H1 (cell line): Measurements from ENCODE around the gene FGF12. TPM values are rescaled to one million over a fixed set of nuclear protein-coding genes. Genes with fewer than 3 reads are reported as not detected.

Experiments
- CTCF ChIA-PET: fragments of 300-600 bp; sonication (Branson Sonifier 250); formaldehyde crosslinking; loops from one replicate; lab custom pipeline; 2021; ENCODE audit not compliant: partially characterized antibody; lab: Charles Lee
- POLR2A ChIA-PET: fragments of 300-600 bp; sonication (Branson Sonifier 250); formaldehyde crosslinking; loops from one replicate; lab custom pipeline; 2021; ENCODE audit warnings: inconsistent platforms; ENCODE audit not compliant: partially characterized antibody; lab: Charles Lee
- DNase-seq, 2 experiments: peaks; one replicate each; pipeline versions ENCODE4 v3.0.0 to v3.0.0-alpha.2; 2010 to 2022; ENCODE audit warnings: low spot score in 2 of 2, low read depth in 1 of 2, mixed read lengths in 1 of 2
- FAIRE-seq: peaks from 2 replicates; lab custom pipeline; 2011; peaks lifted over from hg19 to GRCh38; lab: Jason Lieb, UNC
- H2AFZ ChIP-seq: 2 replicates; pipeline ENCODE4 v1.8.1; 2012; ENCODE audit warnings: low read length, inconsistent platforms
- H2AK5ac ChIP-seq: 2 replicates; pipeline ENCODE4 v1.6.1; 2013; ENCODE audit warnings: low read depth, low read length
- H2BK120ac ChIP-seq: replicated peaks from 2 replicates; pipeline ENCODE3; 2013; ENCODE audit warnings: low read depth, low read length, inconsistent platforms
- H2BK12ac ChIP-seq: 2 replicates; pipeline ENCODE4 v1.6.1; 2013; ENCODE audit warnings: low read depth, low read length
- H2BK15ac ChIP-seq: 2 replicates; pipeline ENCODE4 v1.6.1; 2013; ENCODE audit warnings: low read length
- H2BK20ac ChIP-seq: 2 replicates; pipeline ENCODE4 v1.6.1; 2013; ENCODE audit warnings: low read length
- H2BK5ac ChIP-seq: 2 replicates; pipeline ENCODE4 v1.6.1; 2013; ENCODE audit warnings: low read depth, low read length
- H3K14ac ChIP-seq: 2 replicates; pipeline ENCODE4 v1.6.1; 2013; ENCODE audit warnings: inconsistent platforms; ENCODE audit not compliant: insufficient read length
- H3K18ac ChIP-seq: 2 replicates; pipeline ENCODE4 v1.6.1; 2013; ENCODE audit warnings: low read length; ENCODE audit errors: extremely low read depth
- H3K23ac ChIP-seq: 2 replicates; pipeline ENCODE4 v1.6.1; 2013; ENCODE audit warnings: inconsistent platforms; ENCODE audit not compliant: insufficient read length
- H3K23me2 ChIP-seq: 2 replicates; pipeline ENCODE4 v1.6.1; 2013; ENCODE audit warnings: low read depth, low read length
- H3K27ac ChIP-seq: 2 replicates; pipeline ENCODE4 v1.6.1; 2011; ENCODE audit warnings: low read depth, low read length, inconsistent platforms
- H3K27me3 ChIP-seq, 4 experiments: replicated peaks in 1 of 4; 1 replicate in 1 of 4; 2 replicates in 3 of 4; pipeline versions ENCODE4 v1.6.1 to v1.8.1; 2011 to 2013; ENCODE audit warnings: low read length in 3 of 4, mild to moderate bottlenecking in 3 of 4, inconsistent platforms in 2 of 4, mixed read lengths in 2 of 4, moderate library complexity in 1 of 4; ENCODE audit not compliant: control insufficient read depth in 3 of 4, insufficient read depth in 3 of 4; ENCODE audit errors: extremely low read depth in 1 of 4
- H3K36me3 ChIP-seq, 4 experiments: 2 replicates each; pipeline versions ENCODE4 v1.6.1 to v1.8.1; 2011 to 2013; ENCODE audit warnings: mild to moderate bottlenecking in 4 of 4, low read length in 3 of 4, moderate library complexity in 2 of 4, control low read depth in 1 of 4, inconsistent platforms in 1 of 4; ENCODE audit not compliant: insufficient read depth in 4 of 4, control insufficient read depth in 2 of 4
- H3K4ac ChIP-seq: replicated peaks from 2 replicates; pipeline ENCODE3; 2013; ENCODE audit warnings: low read length, low read depth, mixed read lengths, inconsistent platforms; ENCODE audit not compliant: insufficient read length
- H3K4me1 ChIP-seq, 4 experiments: replicated peaks in 1 of 4; 1 replicate in 1 of 4; 2 replicates in 3 of 4; pipeline versions ENCODE4 v1.6.1 to v1.8.1; 2011 to 2013; ENCODE audit warnings: low read length in 3 of 4, inconsistent platforms in 2 of 4, mixed read lengths in 1 of 4; ENCODE audit not compliant: insufficient read depth in 4 of 4, control insufficient read depth in 3 of 4
- H3K4me2 ChIP-seq, 2 experiments: 2 replicates each; pipeline versions ENCODE4 v1.6.1 to v1.8.1; 2011 to 2013; ENCODE audit warnings: low read depth in 2 of 2, low read length in 2 of 2, control low read depth in 1 of 2, inconsistent platforms in 1 of 2, mild to moderate bottlenecking in 1 of 2; ENCODE audit not compliant: insufficient read depth in 1 of 2
- H3K4me3 ChIP-seq, 4 experiments: fragments of 200-600, 300-600 bp in 1 of 4; sonication (generic), shearing (Covaris generic), sonication (Bioruptor Twin) in 1 of 4; 2 replicates each; pipeline versions ENCODE4 v1.5.1 to v1.8.1; 2011 to 2016; ENCODE audit warnings: low read length in 4 of 4, low read depth in 3 of 4, control low read depth in 2 of 4, inconsistent platforms in 2 of 4, mild to moderate bottlenecking in 2 of 4, mixed read lengths in 1 of 4, moderate library complexity in 1 of 4; ENCODE audit not compliant: insufficient read depth in 2 of 4; ENCODE audit errors: extremely low read depth in 1 of 4
- H3K56ac ChIP-seq: replicated peaks from 2 replicates; pipeline ENCODE3; 2013; ENCODE audit warnings: low read depth, mild to moderate bottlenecking, mixed read lengths, low read length, inconsistent platforms; ENCODE audit not compliant: insufficient read length
- H3K79me1 ChIP-seq: 2 replicates; pipeline ENCODE4 v1.6.1; 2013; ENCODE audit warnings: low read depth, low read length, control low read depth
- H3K79me2 ChIP-seq, 2 experiments: 2 replicates each; pipeline versions ENCODE4 v1.6.1 to v1.8.1; 2012 to 2013; ENCODE audit warnings: low read length in 2 of 2, mild to moderate bottlenecking in 2 of 2, inconsistent platforms in 1 of 2; ENCODE audit not compliant: insufficient read depth in 2 of 2, control insufficient read depth in 1 of 2
- H3K9ac ChIP-seq, 4 experiments: replicated peaks in 1 of 4; 1 replicate in 1 of 4; 2 replicates in 3 of 4; pipeline versions ENCODE4 v1.6.1 to v1.8.1; 2011 to 2013; ENCODE audit warnings: low read depth in 3 of 4, low read length in 3 of 4, control low read depth in 2 of 4, mild to moderate bottlenecking in 2 of 4, moderate library complexity in 2 of 4, inconsistent platforms in 1 of 4; ENCODE audit errors: extremely low read depth in 1 of 4
- H3K9me3 ChIP-seq, 2 experiments: 2 replicates each; pipeline versions ENCODE4 v1.6.1 to v1.8.1; 2012 to 2013; ENCODE audit warnings: mild to moderate bottlenecking in 2 of 2, moderate library complexity in 2 of 2, control low read depth in 1 of 2, inconsistent platforms in 1 of 2, low read depth in 1 of 2, low read length in 1 of 2, mixed read lengths in 1 of 2; ENCODE audit not compliant: insufficient read depth in 2 of 2
- H4K20me1 ChIP-seq, 2 experiments: replicated peaks in 1 of 2; 2 replicates each; pipeline versions ENCODE3 to v1.8.1; 2011 to 2013; ENCODE audit warnings: inconsistent platforms in 2 of 2, low read length in 2 of 2, mild to moderate bottlenecking in 1 of 2; ENCODE audit not compliant: insufficient read depth in 2 of 2, control insufficient read depth in 1 of 2
- H4K5ac ChIP-seq: 2 replicates; pipeline ENCODE4 v1.6.1; 2013; ENCODE audit warnings: low read length, low read depth, mixed read lengths, inconsistent platforms; ENCODE audit not compliant: insufficient read length
- H4K8ac ChIP-seq: 2 replicates; pipeline ENCODE4 v1.8.0; 2013; ENCODE audit warnings: mild to moderate bottlenecking, moderate library complexity, low read length, inconsistent platforms; ENCODE audit not compliant: insufficient read depth; ENCODE audit errors: extremely low read depth
- H4K91ac ChIP-seq: replicated peaks from 2 replicates; pipeline ENCODE3; 2013; ENCODE audit warnings: low read length, mixed read lengths, inconsistent platforms; ENCODE audit not compliant: insufficient read length
- BACH1 ChIP-seq: IDR thresholded peaks from 2 replicates; pipeline ENCODE4 v1.6.1; 2012; ENCODE audit warnings: low read length, improper control_type of control experiment
- CBX8 ChIP-seq: fragments of 300-800, 300-1000 bp; sonication (generic); IDR thresholded peaks from 2 replicates; pipeline ENCODE4 v1.7.1; 2016; ENCODE audit warnings: low read depth, low read length, borderline replicate concordance
- CTCF ChIP-seq, 3 experiments: IDR thresholded peaks; 1 replicate in 2 of 3; 2 replicates in 1 of 3; pipeline versions ENCODE4 v1.5.1 to v1.6.1; 2011; ENCODE audit warnings: low read length in 3 of 3, mild to moderate bottlenecking in 3 of 3, inconsistent platforms in 2 of 3, low read depth in 1 of 3, moderate library complexity in 1 of 3; ENCODE audit not compliant: insufficient read depth in 1 of 3; ENCODE audit errors: control extremely low read depth in 1 of 3
- KDM4A ChIP-seq: IDR thresholded peaks from one replicate; pipeline ENCODE4 v1.7.1; 2012; ENCODE audit warnings: low read depth, mild to moderate bottlenecking, moderate library complexity, low read length, inconsistent platforms; ENCODE audit not compliant: severe bottlenecking
- SP2 ChIP-seq: IDR thresholded peaks from 2 replicates; pipeline ENCODE4 v1.6.1; 2012; ENCODE audit warnings: mild to moderate bottlenecking, low read length, inconsistent platforms
- WGBS, 2 experiments: shearing (Covaris generic) in 1 of 2; methylation state at CpG; one replicate each; pipeline versions ENCODE4 v1.1.6 to v1.1.7; 2013 to 2015; ENCODE audit warnings: low lambda C conversion rate in 2 of 2, mixed read lengths in 2 of 2, inconsistent platforms in 1 of 2, low coverage in 1 of 2, missing lambda C conversion rate in 1 of 2; ENCODE audit not compliant: insufficient replicate concordance in 2 of 2, insufficient coverage in 1 of 2, insufficient read length in 1 of 2; ENCODE audit errors: extremely low coverage in 1 of 2, missing lambda C conversion rate in 1 of 2; 5-methylcytosine and 5-hydroxymethylcytosine counted together
- polyA plus RNA-seq, 7 experiments: library from polyadenylated mRNA; depleted of rRNA in 3 of 7; stranded (reverse) in 5 of 7; unstranded in 2 of 7; fragments of >200 nt in 5 of 7; fragments of 200-250 nt in 2 of 7; gene quantifications; 1 replicate in 5 of 7; 2 replicates in 1 of 7; 4 replicates in 1 of 7; pipeline versions ENCODE4 v1.2.1 to v1.2.3, GENCODE V29; 2011 to 2013; ENCODE audit warnings: missing spikeins in 2 of 7, mixed read lengths in 2 of 7
- total RNA-seq: library from RNA; stranded (reverse); fragmentation: NEBNext Ultra II Directional; extraction: Animal tissue kit (Norgen Biotek cat#: 25700); gene quantifications from 2 replicates; pipeline ENCODE4 v1.2.1, GENCODE V29; 2021

FGF12 gene
- total and polyA plus RNA-seq, 2 of the 8 experiments (the other 6 are each of a cell fraction or from before 2014, with no cell fraction given), result 4.1 to 16.6 TPM

GRCh38 chr3:192382861-192383260 lies 344.5 kb downstream of the FGF12 start:
- H3K9me3 ChIP-seq, result no peaks in the 10 kb centered on the region
- no peak overlapping the region for H2BK20ac ChIP-seq
- DNase-seq (no peak), FAIRE-seq (no peak)
- no peak overlapping the region for H2BK12ac ChIP-seq
- H4K20me1 ChIP-seq, result no peaks in the 10 kb centered on the region
- WGBS, 2 experiments, result 90% methylated on average over 2 of the region's 2 CpGs; no CpG with 5 or more reads in 1 of the 2 experiments
- no peak overlapping the region for H2BK120ac ChIP-seq
- no peak overlapping the region for H3K14ac ChIP-seq
- no peaks in the 10 kb centered on the region for H3K36me3 ChIP-seq
- no peaks in the 10 kb centered on the region for H3K79me1 ChIP-seq
- H3K56ac ChIP-seq, result no peak overlapping the region
- POLR2A ChIA-PET, result no interaction called here
- CTCF ChIA-PET, result no interaction called here
- H3K4me3 ChIP-seq, result no peak overlapping the region
- H3K9ac ChIP-seq, result no peak overlapping the region
- no peak overlapping the region for H3K23ac ChIP-seq
- H2BK15ac ChIP-seq, result no peak overlapping the region
- H3K4me2 ChIP-seq, result no peak overlapping the region
- H3K27ac ChIP-seq, result no peak overlapping the region
- H4K5ac ChIP-seq, result no peak overlapping the region
- H2AFZ ChIP-seq, result no peak overlapping the region
- H3K23me2 ChIP-seq, result no peaks in the 10 kb centered on the region
- TF ChIP-seq BACH1 (no peak), KDM4A (no peak), CBX8 (no peak), CTCF (IDR thresholded peaks at IDR 0.05; ENCODE audit: control extremely low read depth in 1 of 3, insufficient read depth in 1 of 3, low read depth in 1 of 3, low read length in 3 of 3) (no peak), SP2 (no peak)
- H3K79me2 ChIP-seq, result no peaks in the 10 kb centered on the region
- H2BK5ac ChIP-seq, result no peak overlapping the region
- no peak overlapping the region for H3K4ac ChIP-seq
- H4K91ac ChIP-seq, result no peak overlapping the region
- H3K4me1 ChIP-seq, result no peaks in the 10 kb centered on the region
- no peaks in the 10 kb centered on the region for H3K27me3 ChIP-seq
- no peak overlapping the region for H2AK5ac ChIP-seq
- no peak overlapping the region for H3K18ac ChIP-seq
- H4K8ac ChIP-seq, result no peak overlapping the region
